GM21515 (cell line): ENCODE results near the gene MGAT5.

Experiments used
- ATAC-seq: cut with Tn5 transposase; IDR thresholded peaks from one replicate; pipeline ENCODE4 v1.9.1; 2021; ENCODE audit not compliant: unreplicated experiment

MGAT5 gene

GRCh38 chr2:134301099-134301927 is 47.4 kb downstream of the MGAT5 start:
- no peak for ATAC-seq

GRCh38 chr2:134301928-134302260 is 48.0 kb downstream of the MGAT5 start:
- ATAC-seq: no peak

- no peak for ATAC-seq
Measured at GRCh38 chr2:134304394-134305108, 50.7 kb downstream of the MGAT5 start.

- no peak for ATAC-seq
Measured at GRCh38 chr2:134305109-134305491, 51.2 kb downstream of the MGAT5 start.

GRCh38 chr2:134306521-134306920 is 52.6 kb downstream of the MGAT5 start:
- no peak for ATAC-seq

- no peak for ATAC-seq
Measured at GRCh38 chr2:134307334-134307733, 53.5 kb downstream of the MGAT5 start.

- ATAC-seq: no peak
Measured at GRCh38 chr2:134308474-134309385, 54.9 kb downstream of the MGAT5 start.

GRCh38 chr2:134310107-134311079 is 56.5 kb downstream of the MGAT5 start:
- ATAC-seq: no peak

GRCh38 chr2:134312482-134312881 is 58.6 kb downstream of the MGAT5 start:
- ATAC-seq: no peak

GRCh38 chr2:134314202-134314601 is 60.3 kb downstream of the MGAT5 start:
- ATAC-seq: no peak

- ATAC-seq: no peak
Measured at GRCh38 chr2:134314681-134315368, 61.0 kb downstream of the MGAT5 start.

- ATAC-seq: no peak
Measured at GRCh38 chr2:134315471-134315870, 61.6 kb downstream of the MGAT5 start.

GRCh38 chr2:134319596-134320254 is 65.9 kb downstream of the MGAT5 start:
- no peak for ATAC-seq

GRCh38 chr2:134320930-134321329 is 67.1 kb downstream of the MGAT5 start:
- no peak for ATAC-seq

GRCh38 chr2:134323777-134324176 is 69.9 kb downstream of the MGAT5 start:
- no peak for ATAC-seq

GRCh38 chr2:134324430-134324829 is 70.6 kb downstream of the MGAT5 start:
- no peak for ATAC-seq

GRCh38 chr2:134324947-134325346 is 71.1 kb downstream of the MGAT5 start:
- no peak for ATAC-seq

GRCh38 chr2:134325696-134326095 is 71.8 kb downstream of the MGAT5 start:
- ATAC-seq: no peak

GRCh38 chr2:134327367-134327766 is 73.5 kb downstream of the MGAT5 start:
- ATAC-seq: no peak
